GM12874 (cell line): ENCODE results near the gene UBE3B.

Experiments used
- TF ChIP-seq, protein P1 (sequence below): IDR thresholded peaks from 2 replicates; pipeline ENCODE4 v1.5.1; 2011; ENCODE audit warnings: low read depth, mild to moderate bottlenecking, control low read depth, low read length, moderate library complexity; ENCODE audit not compliant: insufficient read depth

Gene UBE3B

DNA sequence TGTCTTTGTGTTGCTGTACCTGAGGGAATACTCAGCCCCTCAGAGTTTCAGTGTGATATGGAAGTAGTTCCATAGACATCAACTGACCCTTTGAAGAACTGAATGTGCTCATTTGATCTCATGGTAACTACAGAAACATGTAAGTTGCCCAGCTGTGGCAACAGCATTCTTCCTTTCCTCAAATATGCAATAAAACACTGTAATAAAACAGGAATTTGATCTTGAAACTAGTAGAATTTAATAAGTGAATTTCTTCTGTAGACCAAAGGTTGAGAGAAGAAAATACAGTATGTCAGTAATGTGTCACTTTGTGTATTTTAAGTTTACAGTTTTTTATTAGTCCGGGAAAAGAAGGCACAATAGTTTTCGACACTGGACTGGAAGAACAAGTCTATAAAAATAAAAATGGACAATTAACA, 32.2 kb upstream of the UBE3B start:
- TF ChIP-seq, protein P1, sequence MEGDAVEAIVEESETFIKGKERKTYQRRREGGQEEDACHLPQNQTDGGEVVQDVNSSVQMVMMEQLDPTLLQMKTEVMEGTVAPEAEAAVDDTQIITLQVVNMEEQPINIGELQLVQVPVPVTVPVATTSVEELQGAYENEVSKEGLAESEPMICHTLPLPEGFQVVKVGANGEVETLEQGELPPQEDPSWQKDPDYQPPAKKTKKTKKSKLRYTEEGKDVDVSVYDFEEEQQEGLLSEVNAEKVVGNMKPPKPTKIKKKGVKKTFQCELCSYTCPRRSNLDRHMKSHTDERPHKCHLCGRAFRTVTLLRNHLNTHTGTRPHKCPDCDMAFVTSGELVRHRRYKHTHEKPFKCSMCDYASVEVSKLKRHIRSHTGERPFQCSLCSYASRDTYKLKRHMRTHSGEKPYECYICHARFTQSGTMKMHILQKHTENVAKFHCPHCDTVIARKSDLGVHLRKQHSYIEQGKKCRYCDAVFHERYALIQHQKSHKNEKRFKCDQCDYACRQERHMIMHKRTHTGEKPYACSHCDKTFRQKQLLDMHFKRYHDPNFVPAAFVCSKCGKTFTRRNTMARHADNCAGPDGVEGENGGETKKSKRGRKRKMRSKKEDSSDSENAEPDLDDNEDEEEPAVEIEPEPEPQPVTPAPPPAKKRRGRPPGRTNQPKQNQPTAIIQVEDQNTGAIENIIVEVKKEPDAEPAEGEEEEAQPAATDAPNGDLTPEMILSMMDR, result no peak

- TF ChIP-seq, protein P1, result no peak
Measured at GRCh38 chr12:109446869-109447268, 30.6 kb upstream of the UBE3B start.

DNA sequence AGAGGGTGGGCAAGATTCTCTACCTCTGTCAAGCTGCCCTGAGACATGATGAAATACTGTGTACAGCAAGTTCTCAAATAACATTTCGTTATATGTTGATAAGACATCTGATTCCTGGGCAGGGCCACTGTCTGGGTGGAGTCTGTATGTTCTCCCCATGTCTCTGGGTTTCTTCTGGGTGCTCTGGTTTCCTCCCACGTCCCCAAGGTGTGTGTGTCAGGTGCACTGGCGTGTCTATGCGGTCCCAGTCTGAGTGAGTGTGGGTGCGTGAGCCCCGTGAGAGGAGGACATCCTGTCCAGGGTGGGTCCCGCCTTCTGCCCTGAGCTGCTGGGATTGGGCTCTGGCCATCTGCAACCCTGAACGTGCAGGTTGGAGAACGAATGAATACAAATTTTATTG, 30.0 kb upstream of the UBE3B start:
- TF ChIP-seq, protein P1, result no peak

DNA sequence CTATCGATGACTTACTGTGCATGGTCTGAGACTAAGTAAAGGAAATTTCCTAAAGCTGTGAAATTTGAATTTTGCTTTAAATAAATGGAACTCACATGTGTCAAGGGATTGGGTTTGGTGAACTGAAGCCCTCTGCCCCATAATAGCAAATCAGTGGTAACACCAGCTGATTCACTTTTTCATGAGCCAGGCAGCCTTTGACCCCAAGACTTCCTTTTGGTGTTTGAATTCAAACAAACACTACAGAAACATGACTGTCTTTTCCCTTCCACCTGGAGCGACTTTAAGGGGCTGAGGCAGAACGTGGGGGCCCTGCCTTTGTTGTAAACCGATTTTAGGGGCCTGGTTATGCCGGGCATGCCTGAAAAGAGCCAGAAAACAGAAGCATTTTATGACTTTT, 29.2 kb upstream of the UBE3B start:
- TF ChIP-seq, protein P1, result no peak

GRCh38 chr12:109448707-109449390, 28.6 kb upstream of the UBE3B start:
- TF ChIP-seq, protein P1, result no peak

- TF ChIP-seq, protein P1, result no peak
Measured at GRCh38 chr12:109449845-109450532, 27.4 kb upstream of the UBE3B start.

DNA sequence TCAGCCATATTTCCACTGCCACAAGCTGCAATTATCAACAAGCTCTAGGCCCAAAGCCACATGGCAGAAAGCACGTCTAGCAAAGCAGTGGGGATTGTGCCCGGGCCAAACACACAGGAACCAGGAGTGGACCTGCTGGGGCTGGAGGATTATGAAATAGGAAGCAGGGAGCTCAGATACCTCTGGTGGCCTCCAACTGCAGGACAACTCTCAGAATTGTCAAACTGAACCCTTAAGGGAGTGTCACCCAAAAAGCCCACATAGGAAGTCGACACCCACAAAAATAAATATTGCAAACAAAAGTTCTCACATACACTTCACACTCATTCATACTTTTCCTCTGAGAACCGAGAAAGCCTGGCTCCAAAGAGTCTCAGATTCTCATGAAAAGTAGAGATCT, 26.5 kb upstream of the UBE3B start:
- TF ChIP-seq, protein P1, result no peak
